Measurements from ENCODE around the gene ZFP36L2. TPM values are rescaled to one million over a fixed set of nuclear protein-coding genes. Genes with fewer than 3 reads are reported as not detected.

ZFP36L2 gene
- polyA plus RNA-seq, 2 of the 4 experiments (the other 2 are of a cell fraction) = 10.5 to 17.3 TPM

GRCh38 chr2:43183743-43184142 lies 42.7 kb downstream of the ZFP36L2 start:
- ATAC-seq (0 out of 6 replicates have a peak, but pooled peaks of 1 of the 2 experiments have one; percentile 7), DNase-seq (ENCODE audit: low read depth in 1 of 2, low spot score in 1 of 2) (no peak), FAIRE-seq (no peak)
- Histone ChIP-seq H3K27ac (peak overlapping the region; percentile 10 to 66; a peak in 4 of 6 replicates), H3K4me2 (no peak overlapping the region; the same call in 2 of the 3 replicates), H3K4me1 (peaks cover 39% of the 10 kb centered on the region), H3K4me3 (no peak overlapping the region), H3K9me3 (no peaks in the 10 kb centered on the region)
- ChIA-PET POLR2A (no interaction called here), CTCF (interaction anchor here (1.3 to 2.1 kb wide), 2 partner anchors 14 to 45 kb away, joined by 5 to 8 read pairs; no protein-coding TSS in a partner anchor)
- 71% methylated on average over 5 of the region's 5 CpGs for WGBS (ENCODE audit: missing lambda C conversion rate)
- TF ChIP-seq RCOR1 (IDR thresholded peaks at IDR 0.05; ENCODE audit: low read depth, low read length) (no peak), SMC3 (IDR thresholded peaks at IDR 0.05) (no peak), RNF2 (IDR thresholded peaks at IDR 0.05; ENCODE audit: borderline replicate concordance, low read depth) (no peak), ZSCAN20 (CRISPR knock-in tag; IDR thresholded peaks at IDR 0.05) (no peak), EP300 (IDR thresholded peaks at IDR 0.05) (no peak), PHF8 (IDR thresholded peaks at IDR 0.05; ENCODE audit: borderline replicate concordance, low read depth) (no peak)

DNA sequence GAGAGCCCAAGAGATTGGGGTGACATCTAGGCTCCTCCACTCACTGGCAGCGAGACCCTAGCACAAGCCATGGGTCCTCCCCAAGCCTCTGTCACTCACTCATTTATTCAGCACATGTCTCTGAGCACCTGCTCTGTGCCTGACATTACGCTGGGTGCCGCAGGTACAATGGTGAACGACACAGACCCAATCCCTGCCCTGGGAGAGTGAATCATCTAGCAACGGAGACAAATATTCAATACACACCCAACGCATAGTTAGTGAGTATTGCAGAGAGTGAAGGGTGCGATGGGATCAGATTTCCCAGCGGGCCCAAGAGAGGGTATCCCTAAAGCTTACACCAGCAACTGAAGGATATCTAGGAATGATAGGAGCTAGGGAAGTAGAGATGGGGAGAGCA lies 45.5 kb downstream of the ZFP36L2 start:
- Histone ChIP-seq H3K9me3 (no peaks in the 10 kb centered on the region), H3K4me3 (no peak overlapping the region), H3K4me2 (no peak overlapping the region), H3K4me1 (peaks cover 59% of the 10 kb centered on the region), H3K27ac (peak overlapping the region; percentile 32 to 93; a peak in 5 of 6 replicates)
- no peak for FAIRE-seq
- ATAC-seq = no peak
- ChIA-PET CTCF (interaction anchor here (0.7 to 5.7 kb wide), 10 partner anchors 11 to 309 kb away, joined by 3 to 37 read pairs (median 4); no protein-coding TSS in a partner anchor), POLR2A (interaction anchor here (0.6 to 4.2 kb wide), 2 partner anchors 13 to 46 kb away, joined by 4 to 19 read pairs; partner anchors contain the start of gene ZFP36L2)
- no peak for TF ChIP-seq ESRRA (IDR thresholded peaks at IDR 0.05; ENCODE audit: borderline replicate concordance, low read length)
- TF ChIP-seq, protein P1, sequence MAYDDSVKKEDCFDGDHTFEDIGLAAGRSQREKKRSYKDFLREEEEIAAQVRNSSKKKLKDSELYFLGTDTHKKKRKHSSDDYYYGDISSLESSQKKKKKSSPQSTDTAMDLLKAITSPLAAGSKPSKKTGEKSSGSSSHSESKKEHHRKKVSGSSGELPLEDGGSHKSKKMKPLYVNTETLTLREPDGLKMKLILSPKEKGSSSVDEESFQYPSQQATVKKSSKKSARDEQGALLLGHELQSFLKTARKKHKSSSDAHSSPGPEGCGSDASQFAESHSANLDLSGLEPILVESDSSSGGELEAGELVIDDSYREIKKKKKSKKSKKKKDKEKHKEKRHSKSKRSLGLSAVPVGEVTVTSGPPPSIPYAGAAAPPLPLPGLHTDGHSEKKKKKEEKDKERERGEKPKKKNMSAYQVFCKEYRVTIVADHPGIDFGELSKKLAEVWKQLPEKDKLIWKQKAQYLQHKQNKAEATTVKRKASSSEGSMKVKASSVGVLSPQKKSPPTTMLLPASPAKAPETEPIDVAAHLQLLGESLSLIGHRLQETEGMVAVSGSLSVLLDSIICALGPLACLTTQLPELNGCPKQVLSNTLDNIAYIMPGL (CRISPR knock-in tag; IDR thresholded peaks at IDR 0.05; ENCODE audit: borderline replicate concordance) = no peak
- no peak for TF ChIP-seq EP300 (IDR thresholded peaks at IDR 0.05)
- TF ChIP-seq SMC3 (IDR thresholded peaks at IDR 0.05) = no peak
- TF ChIP-seq CHD2 (IDR thresholded peaks at IDR 0.05; ENCODE audit: low read length, partially characterized antibody) = no peak
- no peak for TF ChIP-seq NR3C1 (IDR thresholded peaks at IDR 0.05)
- no peak for TF ChIP-seq PBX3 (IDR thresholded peaks at IDR 0.05)
- TF ChIP-seq, protein P2, sequence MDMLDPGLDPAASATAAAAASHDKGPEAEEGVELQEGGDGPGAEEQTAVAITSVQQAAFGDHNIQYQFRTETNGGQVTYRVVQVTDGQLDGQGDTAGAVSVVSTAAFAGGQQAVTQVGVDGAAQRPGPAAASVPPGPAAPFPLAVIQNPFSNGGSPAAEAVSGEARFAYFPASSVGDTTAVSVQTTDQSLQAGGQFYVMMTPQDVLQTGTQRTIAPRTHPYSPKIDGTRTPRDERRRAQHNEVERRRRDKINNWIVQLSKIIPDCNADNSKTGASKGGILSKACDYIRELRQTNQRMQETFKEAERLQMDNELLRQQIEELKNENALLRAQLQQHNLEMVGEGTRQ (IDR thresholded peaks at IDR 0.05) = no peak
- TF ChIP-seq RCOR1 (IDR thresholded peaks at IDR 0.05; ENCODE audit: low read depth, low read length) = no peak
- TF ChIP-seq HES2 (IDR thresholded peaks at IDR 0.05) = no peak
- no peak for TF ChIP-seq MYC (IDR thresholded peaks at IDR 0.05; ENCODE audit: borderline replicate concordance, low read length)
- TF ChIP-seq MAX (IDR thresholded peaks at IDR 0.05) = no peak
- no peak for TF ChIP-seq POLR2A (IDR thresholded peaks at IDR 0.05; ENCODE audit: low read length)
- DNase-seq (ENCODE audit: low read depth in 1 of 2, low spot score in 1 of 2) = no peak
- WGBS (ENCODE audit: missing lambda C conversion rate) = 89% methylated on average over 8 of the region's 8 CpGs

- TF ChIP-seq BCL3 (IDR thresholded peaks at IDR 0.05) (no peak), EHMT2 (IDR thresholded peaks at IDR 0.05; ENCODE audit: low read depth) (no peak), FOSL2 (IDR thresholded peaks at IDR 0.05) (no peak), FOSL2 (CRISPR knock-in tag; IDR thresholded peaks at IDR 0.05) (no peak), HOXA7 (CRISPR knock-in tag; IDR thresholded peaks at IDR 0.05) (no peak)
- TF ChIP-seq, protein P3, sequence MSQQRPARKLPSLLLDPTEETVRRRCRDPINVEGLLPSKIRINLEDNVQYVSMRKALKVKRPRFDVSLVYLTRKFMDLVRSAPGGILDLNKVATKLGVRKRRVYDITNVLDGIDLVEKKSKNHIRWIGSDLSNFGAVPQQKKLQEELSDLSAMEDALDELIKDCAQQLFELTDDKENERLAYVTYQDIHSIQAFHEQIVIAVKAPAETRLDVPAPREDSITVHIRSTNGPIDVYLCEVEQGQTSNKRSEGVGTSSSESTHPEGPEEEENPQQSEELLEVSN (IDR thresholded peaks at IDR 0.05; ENCODE audit: borderline replicate concordance, low read depth) = no peak
- TF ChIP-seq, protein P1 (CRISPR knock-in tag; IDR thresholded peaks at IDR 0.05; ENCODE audit: borderline replicate concordance) = no peak
- 90% methylated on average over 8 of the region's 8 CpGs for WGBS (ENCODE audit: missing lambda C conversion rate)
- Histone ChIP-seq H3K27ac (peak overlapping the region; percentile 81 to 93), H3K4me3 (no peak overlapping the region), H3K4me1 (peaks cover 64% of the 10 kb centered on the region), H3K4me2 (peak overlapping the region; percentile 60), H3K9me3 (no peaks in the 10 kb centered on the region)
- no peak for DNase-seq (ENCODE audit: low read depth in 1 of 2, low spot score in 1 of 2)
- no peak for FAIRE-seq
- CTCF ChIA-PET = interaction anchor here (0.5 to 5.7 kb wide), 14 partner anchors 9 to 397 kb away, joined by 3 to 37 read pairs (median 4); partner anchors contain the start of gene ZFP36L2
- POLR2A ChIA-PET = interaction anchor here (4.2 kb wide), 1 partner anchor 47 kb away, joined by 19 read pairs; the partner anchor contains the start of gene ZFP36L2
- no peak for ATAC-seq
Measured at GRCh38 chr2:43179942-43180341, 46.5 kb downstream of the ZFP36L2 start.

Measured in A549 (cell line).